HG03139 (cell line): ENCODE results near the gene LRRC46.

Experiments
- ATAC-seq: cut with Tn5 transposase; IDR thresholded peaks from one replicate; pipeline ENCODE4 v1.9.1; 2021; ENCODE audit not compliant: unreplicated experiment

LRRC46 gene

DNA sequence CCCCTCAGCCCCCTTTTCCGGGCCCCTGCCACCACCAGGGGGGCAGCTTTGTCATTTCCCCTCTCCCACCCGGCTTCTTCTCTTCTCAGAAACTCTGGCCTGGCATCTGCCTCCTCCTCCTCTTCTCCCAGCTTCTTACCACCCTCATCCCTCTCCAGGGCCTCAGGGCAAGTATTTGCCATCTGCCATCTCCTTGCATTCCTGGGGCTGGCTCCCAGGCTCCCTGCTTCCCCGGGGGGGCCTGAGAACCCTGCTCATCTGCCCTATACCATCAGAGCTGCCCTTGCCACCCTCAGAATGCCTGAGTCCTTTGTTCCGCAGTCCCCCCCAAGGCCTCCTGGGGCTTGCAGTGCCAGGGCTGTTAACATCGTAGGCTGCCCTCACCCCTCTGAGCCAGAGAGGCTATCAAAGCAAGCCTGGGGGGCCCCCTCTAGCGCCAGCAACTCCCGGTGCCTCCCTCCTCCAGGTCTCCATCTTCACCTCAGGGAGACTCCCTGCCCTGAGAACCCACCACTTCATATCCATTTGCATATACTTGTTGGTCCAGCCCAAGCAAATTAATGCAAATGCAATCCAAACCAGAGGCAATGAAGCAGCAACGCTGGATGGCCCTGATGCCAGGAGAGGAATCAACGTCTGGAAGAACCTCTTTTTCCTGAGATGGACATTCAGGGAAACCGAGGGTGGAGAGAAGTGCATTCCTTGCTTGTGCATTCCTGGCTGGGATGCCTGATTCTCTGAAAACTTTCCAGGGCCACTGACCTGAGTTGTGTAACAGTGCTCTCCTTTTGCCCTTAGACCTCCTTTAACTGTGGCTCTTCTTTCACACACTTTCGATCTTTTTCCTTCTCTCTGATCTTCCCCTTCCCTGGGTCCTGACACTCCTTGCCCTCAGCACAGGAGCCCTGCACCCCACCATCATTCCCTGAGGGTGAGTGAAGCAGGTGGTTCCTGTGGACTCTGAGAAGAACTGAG is 43.8 kb downstream of the LRRC46 start:
- ATAC-seq: no peak

GRCh38 chr17:47877368-47878034 is 46.0 kb downstream of the LRRC46 start:
- ATAC-seq: no peak

- ATAC-seq: no peak
Observed at GRCh38 chr17:47878203-47879027, 46.9 kb downstream of the LRRC46 start.

- no peak for ATAC-seq
Observed at GRCh38 chr17:47879028-47879585, 47.6 kb downstream of the LRRC46 start.

- no peak for ATAC-seq
Observed at GRCh38 chr17:47879776-47880454, 48.4 kb downstream of the LRRC46 start.

- ATAC-seq: no peak
Observed at GRCh38 chr17:47882247-47882646, 50.8 kb downstream of the LRRC46 start.

DNA sequence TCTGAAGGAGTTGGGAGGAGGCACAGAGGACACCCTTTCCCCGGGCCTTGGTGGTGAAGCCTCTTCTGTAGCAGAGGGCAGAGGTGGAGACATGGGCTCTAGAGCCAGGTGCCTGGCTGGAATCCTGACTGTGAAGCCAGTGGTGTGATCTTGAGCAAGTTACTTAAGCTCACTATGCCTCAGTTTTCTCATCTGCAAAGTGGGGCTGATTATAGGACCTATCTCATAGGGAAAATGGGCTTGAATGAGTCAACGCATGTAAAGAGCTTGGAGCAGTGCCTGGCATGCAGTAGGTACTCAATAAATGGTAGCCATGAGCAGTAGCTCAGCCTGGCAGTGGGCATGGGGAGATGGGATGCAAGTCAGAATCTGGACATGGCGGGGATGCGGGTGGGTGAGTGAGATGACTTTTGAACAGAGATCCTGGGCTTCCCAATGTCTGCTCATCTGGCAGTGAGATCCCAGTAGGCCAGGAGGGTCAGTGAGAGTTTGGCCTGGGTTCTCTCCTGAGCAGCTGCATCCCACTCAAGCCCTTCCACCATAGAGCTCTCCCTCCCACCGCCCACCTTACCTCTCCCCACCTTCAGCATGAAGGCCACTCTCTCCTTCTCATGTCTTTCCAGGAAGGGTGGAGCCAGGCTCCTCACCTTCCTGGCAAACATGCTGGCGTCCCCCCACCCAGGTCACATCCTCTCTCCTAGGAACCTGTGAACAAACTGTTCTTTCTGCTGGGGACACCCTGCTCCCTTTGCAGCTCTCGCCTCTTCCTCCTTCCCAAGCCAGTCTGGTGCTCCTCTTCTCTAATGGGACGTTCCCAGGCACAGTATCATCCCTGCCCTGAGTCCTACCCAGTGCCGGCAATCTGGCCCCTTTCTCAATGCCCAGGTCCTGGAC is 51.5 kb downstream of the LRRC46 start:
- no peak for ATAC-seq

GRCh38 chr17:47883589-47884426 is 52.3 kb downstream of the LRRC46 start:
- ATAC-seq: no peak

DNA sequence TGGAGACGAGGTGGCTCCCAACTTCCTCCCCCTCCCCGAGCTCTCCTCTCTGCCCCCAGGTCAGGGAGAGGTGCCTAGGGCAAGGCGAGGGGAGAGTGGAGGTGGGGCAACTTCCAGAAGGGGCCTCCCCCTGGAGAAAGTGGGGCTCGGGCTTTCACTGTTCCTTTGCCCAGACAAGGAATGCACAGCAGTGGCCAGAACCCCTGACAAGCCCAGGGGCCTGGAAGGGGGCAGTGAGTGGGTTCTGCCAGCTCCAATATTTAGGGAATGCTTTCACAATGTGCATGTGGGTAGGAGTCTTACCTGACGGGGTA is 52.9 kb downstream of the LRRC46 start:
- ATAC-seq: no peak

DNA sequence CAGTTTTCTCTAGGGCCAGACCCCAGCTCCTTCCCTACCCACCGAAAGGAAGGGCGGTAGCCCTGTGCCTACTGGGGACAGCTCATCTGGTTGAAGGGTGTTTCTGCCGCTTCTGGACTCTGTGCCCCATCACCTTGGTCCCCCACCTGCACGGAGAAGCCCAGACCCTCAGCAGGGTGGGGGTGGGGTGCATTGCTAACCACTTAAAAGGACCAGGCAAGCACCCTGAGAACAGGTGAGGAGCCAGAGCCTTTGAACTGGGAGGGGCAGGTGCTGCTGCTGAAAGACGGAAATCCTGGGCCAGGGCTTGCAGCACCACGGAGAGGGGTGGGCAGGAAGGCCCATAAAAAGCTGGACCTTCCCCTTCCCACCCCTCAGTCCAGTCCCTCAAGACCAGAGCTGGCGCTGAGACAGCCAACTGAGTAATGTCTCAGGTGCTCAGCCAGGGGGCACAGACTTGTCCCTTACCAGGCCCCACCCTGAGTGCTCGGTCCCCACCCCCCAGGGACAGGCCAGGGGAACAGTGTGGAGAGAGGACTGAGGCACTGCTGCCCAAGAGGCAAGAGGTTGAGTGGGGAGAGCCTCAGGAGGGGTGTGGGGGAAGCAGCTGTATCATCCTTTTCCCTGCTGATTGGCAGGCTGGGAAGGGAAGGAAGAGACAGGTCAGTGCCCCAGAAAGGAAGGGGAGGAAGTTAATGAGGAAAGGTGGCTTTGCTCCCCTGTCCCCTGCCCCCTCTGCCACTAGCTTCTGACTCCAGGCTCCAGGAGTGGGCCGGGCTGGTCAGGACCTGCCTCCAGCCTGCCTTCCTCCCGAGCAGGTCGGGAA is 53.6 kb downstream of the LRRC46 start:
- ATAC-seq: no peak
